Activated naive CD8-positive, alpha-beta T cell treated with anti-CD3 and anti-CD28 coated beads, Interleukin-2, amount 50 U/mL, for 24 hours (primary cell): ENCODE data around the gene CCNJ.

ENCODE experiments used
- ATAC-seq: fragments of 150-1000 bp; cut with Tn5 transposase; one replicate; pipeline ENCODE4 v1.10.0; 2021
- DNase-seq: peaks from one replicate; pipeline ENCODE4 v3.0.0; 2021
- H3K27ac Mint-ChIP-seq: one replicate; pipeline ENCODE4 v1.8.0; 2021; ENCODE audit warnings: mild to moderate bottlenecking, mixed read lengths
- H3K27me3 Mint-ChIP-seq: one replicate; pipeline ENCODE4 v1.8.0; 2021; ENCODE audit warnings: mixed read lengths
- H3K36me3 Mint-ChIP-seq: one replicate; pipeline ENCODE4 v1.8.0; 2021; ENCODE audit warnings: low read depth, mixed read lengths
- H3K4me1 Mint-ChIP-seq: one replicate; pipeline ENCODE4 v1.8.0; 2021; ENCODE audit warnings: mixed read lengths
- H3K4me3 Mint-ChIP-seq: one replicate; pipeline ENCODE4 v1.8.0; 2021; ENCODE audit warnings: mild to moderate bottlenecking, moderate library complexity, mixed read lengths
- H3K9me3 Mint-ChIP-seq: one replicate; pipeline ENCODE4 v1.8.0; 2021; ENCODE audit warnings: mixed read lengths

Gene CCNJ

GRCh38 chr10:96082748-96083147, 39.4 kb downstream of the CCNJ start:
- Mint-ChIP-seq H3K4me1 (no peaks in the 10 kb centered on the region), H3K36me3 (peaks cover 6% of the 10 kb centered on the region), H3K27ac (no peak overlapping the region), H3K27me3 (no peaks in the 10 kb centered on the region), H3K4me3 (no peak overlapping the region), H3K9me3 (no peaks in the 10 kb centered on the region)
- DNase-seq (no peak), ATAC-seq (no peak)

GRCh38 chr10:96089116-96089515, 45.7 kb downstream of the CCNJ start:
- Mint-ChIP-seq H3K9me3 (no peaks in the 10 kb centered on the region), H3K27me3 (peaks cover 20% of the 10 kb centered on the region), H3K4me1 (peaks cover 14% of the 10 kb centered on the region), H3K36me3 (peaks cover 4% of the 10 kb centered on the region), H3K27ac (no peak overlapping the region), H3K4me3 (peak overlapping the region; percentile 90)
- DNase-seq = no peak
- ATAC-seq = no peak

- peaks cover 14% of the 10 kb centered on the region for H3K4me1 Mint-ChIP-seq
- ATAC-seq = peak; percentile 95
Observed at GRCh38 chr10:96089670-96090462, 46.5 kb downstream of the CCNJ start.

GRCh38 chr10:96090463-96090800, 47.0 kb downstream of the CCNJ start:
- H3K4me3 Mint-ChIP-seq = peak overlapping the region; percentile 90

More at GRCh38 chr10:96089670-96090462, 46.5 kb downstream of the CCNJ start:
- peak overlapping the region; percentile 90 for H3K4me3 Mint-ChIP-seq
- DNase-seq = peak; percentile 92
- H3K27ac Mint-ChIP-seq = peak overlapping the region; percentile 97
- peaks cover 24% of the 10 kb centered on the region for H3K27me3 Mint-ChIP-seq
- peaks cover 4% of the 10 kb centered on the region for H3K36me3 Mint-ChIP-seq
- no peaks in the 10 kb centered on the region for H3K9me3 Mint-ChIP-seq

GRCh38 chr10:96092999-96093767, 49.8 kb downstream of the CCNJ start:
- Mint-ChIP-seq H3K9me3 (no peaks in the 10 kb centered on the region), H3K4me1 (peaks cover 14% of the 10 kb centered on the region), H3K36me3 (peaks cover 4% of the 10 kb centered on the region), H3K27ac (no peak overlapping the region), H3K27me3 (peaks cover 46% of the 10 kb centered on the region), H3K4me3 (no peak overlapping the region)
- DNase-seq = no peak
- no peak for ATAC-seq

More at GRCh38 chr10:96090463-96090800, 47.0 kb downstream of the CCNJ start:
- Mint-ChIP-seq H3K27me3 (peaks cover 29% of the 10 kb centered on the region), H3K36me3 (peaks cover 4% of the 10 kb centered on the region), H3K9me3 (no peaks in the 10 kb centered on the region), H3K4me1 (peaks cover 14% of the 10 kb centered on the region), H3K27ac (peak overlapping the region; percentile 97)
- DNase-seq = peak; percentile 7
- ATAC-seq = no peak

GRCh38 chr10:96093948-96094347, 50.6 kb downstream of the CCNJ start:
- peaks cover 14% of the 10 kb centered on the region for H3K4me1 Mint-ChIP-seq
- no peak overlapping the region for H3K27ac Mint-ChIP-seq
- H3K9me3 Mint-ChIP-seq = no peaks in the 10 kb centered on the region
- H3K4me3 Mint-ChIP-seq = no peak overlapping the region
- ATAC-seq (no peak), DNase-seq (no peak)
- peaks cover 47% of the 10 kb centered on the region for H3K27me3 Mint-ChIP-seq
- H3K36me3 Mint-ChIP-seq = peaks cover 4% of the 10 kb centered on the region

GRCh38 chr10:96096958-96097357, 53.6 kb downstream of the CCNJ start:
- DNase-seq (no peak), ATAC-seq (no peak)
- no peak overlapping the region for H3K27ac Mint-ChIP-seq
- H3K4me3 Mint-ChIP-seq = no peak overlapping the region
- no peaks in the 10 kb centered on the region for H3K9me3 Mint-ChIP-seq
- peaks cover 67% of the 10 kb centered on the region for H3K27me3 Mint-ChIP-seq
- no peaks in the 10 kb centered on the region for H3K36me3 Mint-ChIP-seq
- no peaks in the 10 kb centered on the region for H3K4me1 Mint-ChIP-seq

- H3K4me1 Mint-ChIP-seq = no peaks in the 10 kb centered on the region
- no peaks in the 10 kb centered on the region for H3K36me3 Mint-ChIP-seq
- peaks cover 67% of the 10 kb centered on the region for H3K27me3 Mint-ChIP-seq
- DNase-seq (no peak), ATAC-seq (no peak)
- no peak overlapping the region for H3K4me3 Mint-ChIP-seq
- H3K9me3 Mint-ChIP-seq = no peaks in the 10 kb centered on the region
- no peak overlapping the region for H3K27ac Mint-ChIP-seq
Observed at GRCh38 chr10:96097865-96098264, 54.5 kb downstream of the CCNJ start.

- H3K27me3 Mint-ChIP-seq = peaks cover 74% of the 10 kb centered on the region
- H3K4me1 Mint-ChIP-seq = no peaks in the 10 kb centered on the region
- H3K9me3 Mint-ChIP-seq = peaks cover 18% of the 10 kb centered on the region
- no peak overlapping the region for H3K27ac Mint-ChIP-seq
- ATAC-seq (no peak), DNase-seq (no peak)
- no peaks in the 10 kb centered on the region for H3K36me3 Mint-ChIP-seq
- no peak overlapping the region for H3K4me3 Mint-ChIP-seq
Observed at GRCh38 chr10:96107623-96108038, 64.2 kb downstream of the CCNJ start.
